ENCODE measurements around the gene CAND2.

DNA sequence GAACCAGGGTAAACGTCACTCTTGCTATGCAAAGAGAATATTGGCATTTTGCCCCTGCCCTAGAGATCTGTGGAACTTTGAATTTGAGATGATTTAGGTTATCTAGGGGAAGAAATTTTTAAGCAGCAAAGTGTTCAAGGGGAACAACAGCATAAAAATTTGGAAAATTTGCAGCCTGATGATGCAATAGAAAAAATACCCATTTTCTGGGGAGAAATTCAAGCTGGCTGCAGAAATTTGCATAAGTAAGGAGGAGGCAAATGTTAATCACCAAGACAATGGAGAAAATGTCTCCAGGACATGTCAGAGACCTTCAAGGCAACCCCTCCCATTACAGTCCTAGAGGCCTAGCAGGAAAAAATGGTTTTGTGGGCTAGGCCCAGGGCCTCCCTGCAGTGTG, 49.3 kb downstream of the CAND2 start:
- TF ChIP-seq POLR2A (IDR thresholded peaks at IDR 0.05) (no peak), POLR2AphosphoS5 (IDR thresholded peaks at IDR 0.05) (no peak)
- TF ChIP-seq, protein P1, sequence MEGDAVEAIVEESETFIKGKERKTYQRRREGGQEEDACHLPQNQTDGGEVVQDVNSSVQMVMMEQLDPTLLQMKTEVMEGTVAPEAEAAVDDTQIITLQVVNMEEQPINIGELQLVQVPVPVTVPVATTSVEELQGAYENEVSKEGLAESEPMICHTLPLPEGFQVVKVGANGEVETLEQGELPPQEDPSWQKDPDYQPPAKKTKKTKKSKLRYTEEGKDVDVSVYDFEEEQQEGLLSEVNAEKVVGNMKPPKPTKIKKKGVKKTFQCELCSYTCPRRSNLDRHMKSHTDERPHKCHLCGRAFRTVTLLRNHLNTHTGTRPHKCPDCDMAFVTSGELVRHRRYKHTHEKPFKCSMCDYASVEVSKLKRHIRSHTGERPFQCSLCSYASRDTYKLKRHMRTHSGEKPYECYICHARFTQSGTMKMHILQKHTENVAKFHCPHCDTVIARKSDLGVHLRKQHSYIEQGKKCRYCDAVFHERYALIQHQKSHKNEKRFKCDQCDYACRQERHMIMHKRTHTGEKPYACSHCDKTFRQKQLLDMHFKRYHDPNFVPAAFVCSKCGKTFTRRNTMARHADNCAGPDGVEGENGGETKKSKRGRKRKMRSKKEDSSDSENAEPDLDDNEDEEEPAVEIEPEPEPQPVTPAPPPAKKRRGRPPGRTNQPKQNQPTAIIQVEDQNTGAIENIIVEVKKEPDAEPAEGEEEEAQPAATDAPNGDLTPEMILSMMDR (IDR thresholded peaks at IDR 0.05) = no peak

Data from gastroesophageal sphincter (tissue), 3 donors.